ENCODE data around the gene SHOX.

- TF ChIP-seq CTCF (IDR thresholded peaks at IDR 0.05) (no peak), POLR2A (IDR thresholded peaks at IDR 0.05) (no peak)
These were observed 6.8 kb upstream of the SHOX start for GRCh38 chrX:623599-624315.

Data from body of pancreas (tissue), 4 donors.